PC-9 (cell line): Measurements from ENCODE around the gene NF2.

Experiments
- CTCF ChIP-seq: fragments of 200-600 bp; sonication (generic); conservative IDR thresholded peaks from 2 replicates; pipeline ENCODE4 v1.6.1; 2017; ENCODE audit warnings: mixed run types, antibody characterized with exemption, mild to moderate bottlenecking, moderate library complexity
- EZH2 ChIP-seq: fragments of 200-600 bp; sonication (generic); IDR thresholded peaks from 2 replicates; pipeline ENCODE4 v1.8.0; 2017; ENCODE audit warnings: antibody characterized with exemption, low read depth

- TF ChIP-seq CTCF (no peak), EZH2 (no peak)
Observed at GRCh38 chr22:29732883-29733282, 129.4 kb downstream of the NF2 start.
